CD4-positive, alpha-beta T cell treated with Interleukin-4 for 1 hour (primary cell): ENCODE data around the gene ERCC8.

Source experiments
- DNase-seq, 2 donors: peaks; one replicate each; pipeline ENCODE4 v3.0.0-alpha.2; 2020 to 2022

ERCC8 gene

GRCh38 chr5:60830581-60831127, 114.2 kb downstream of the ERCC8 start:
- no peak for DNase-seq

GRCh38 chr5:60829490-60830266, 115.2 kb downstream of the ERCC8 start:
- no peak for DNase-seq

GRCh38 chr5:60827201-60827600, 117.7 kb downstream of the ERCC8 start:
- no peak for DNase-seq

DNA sequence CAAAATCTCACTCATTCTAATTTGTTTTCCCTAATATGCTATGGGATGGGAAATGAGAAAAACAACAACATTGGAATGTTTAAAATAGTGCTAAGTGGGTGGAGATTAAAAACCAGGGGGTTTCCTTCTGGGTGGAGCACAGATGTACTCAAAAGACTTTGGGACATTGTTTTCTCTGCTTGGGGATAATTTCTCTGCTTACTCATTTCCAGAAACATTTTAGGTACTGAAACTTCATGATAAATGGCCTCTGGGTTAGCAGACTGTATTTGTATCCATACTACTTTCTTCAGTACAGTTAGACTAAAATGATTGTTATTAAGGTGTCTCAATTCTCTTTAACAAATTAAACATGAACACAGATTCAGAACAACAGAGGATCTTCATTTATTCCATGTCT, 118.2 kb downstream of the ERCC8 start:
- DNase-seq: no peak
